ENCODE data around the gene ASTN2.

ASTN2 gene

DNA sequence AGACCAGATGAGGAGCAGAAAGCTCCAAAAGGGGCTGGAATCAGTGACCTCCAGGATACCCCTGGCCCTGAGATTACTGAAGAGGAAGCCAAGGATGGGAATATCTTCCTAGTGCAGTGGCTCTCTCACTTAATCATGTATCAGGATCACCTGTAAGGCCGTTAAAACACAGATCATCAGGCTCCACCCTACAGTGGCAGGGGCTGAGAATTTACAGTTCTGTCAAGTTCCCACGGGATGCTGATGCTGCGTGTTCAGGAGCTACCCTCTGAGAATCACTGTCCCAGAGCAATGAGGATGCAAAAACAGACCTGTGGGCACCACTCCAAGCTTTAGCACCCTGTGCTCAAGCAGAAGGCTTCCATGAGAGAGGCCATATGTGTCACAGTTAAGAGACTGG lies 291.9 kb downstream of the ASTN2 start:
- no peak for DNase-seq (ENCODE audit: low read depth in 2 of 3, low spot score in 2 of 3)

DNA sequence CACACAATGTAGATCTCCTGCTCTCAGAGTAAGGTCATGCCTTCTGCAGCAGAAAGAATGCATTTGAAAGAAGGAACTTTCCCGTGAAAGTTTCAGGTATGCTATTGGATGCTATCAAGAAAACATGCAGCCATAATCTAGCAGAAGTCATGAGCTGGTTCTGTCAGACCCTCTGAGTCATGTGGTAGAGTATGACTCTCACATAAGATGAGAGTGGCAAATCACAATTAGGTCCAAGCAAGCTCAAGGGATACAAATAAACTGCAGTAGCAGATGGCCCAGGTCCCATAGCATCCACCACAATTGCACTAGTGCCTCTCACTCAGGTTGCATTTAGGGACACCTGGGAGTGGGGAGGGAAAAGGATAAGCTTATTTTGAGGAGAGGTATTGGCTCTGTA lies 292.8 kb downstream of the ASTN2 start:
- DNase-seq (ENCODE audit: low read depth in 2 of 3, low spot score in 2 of 3) = no peak

DNA sequence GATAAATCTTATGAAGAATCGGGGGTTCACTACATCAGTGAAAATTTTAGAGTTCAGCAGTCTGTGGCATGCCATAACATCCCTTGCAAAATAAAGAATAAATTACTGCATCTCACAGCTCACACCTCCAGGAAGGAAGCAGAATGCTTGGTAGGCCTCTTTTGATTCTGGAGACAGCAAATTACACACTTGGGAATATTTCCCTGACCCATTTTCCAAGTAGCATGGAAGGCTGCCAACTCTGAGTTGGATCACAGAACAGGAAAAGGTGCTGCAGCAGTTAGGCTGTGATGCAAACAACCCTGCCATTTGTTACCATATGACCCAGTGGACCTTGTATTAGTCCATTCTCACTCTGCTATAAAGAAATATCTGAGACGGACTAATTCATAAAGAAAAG lies 293.5 kb downstream of the ASTN2 start:
- DNase-seq (ENCODE audit: low read depth in 2 of 3, low spot score in 2 of 3) = no peak

DNA sequence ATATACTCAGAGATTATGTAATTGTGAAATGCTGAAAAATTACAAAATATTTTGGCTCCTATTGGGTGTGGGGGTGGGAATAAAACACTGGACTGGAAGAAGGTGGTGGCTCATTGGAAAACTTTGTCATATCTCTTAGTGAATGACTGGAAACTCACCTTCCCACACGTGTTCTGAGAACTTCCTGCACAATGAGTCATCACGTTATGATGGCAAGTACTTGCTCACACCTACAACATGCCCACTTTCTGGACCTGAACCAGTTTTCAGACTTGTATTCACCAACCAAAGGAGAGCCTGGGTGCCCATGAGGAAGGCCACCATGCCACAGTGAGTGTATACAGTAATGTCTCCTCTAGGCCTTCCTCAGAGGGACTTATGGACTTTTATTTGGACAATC lies 294.8 kb downstream of the ASTN2 start:
- DNase-seq (ENCODE audit: low read depth in 2 of 3, low spot score in 2 of 3) = no peak

DNA sequence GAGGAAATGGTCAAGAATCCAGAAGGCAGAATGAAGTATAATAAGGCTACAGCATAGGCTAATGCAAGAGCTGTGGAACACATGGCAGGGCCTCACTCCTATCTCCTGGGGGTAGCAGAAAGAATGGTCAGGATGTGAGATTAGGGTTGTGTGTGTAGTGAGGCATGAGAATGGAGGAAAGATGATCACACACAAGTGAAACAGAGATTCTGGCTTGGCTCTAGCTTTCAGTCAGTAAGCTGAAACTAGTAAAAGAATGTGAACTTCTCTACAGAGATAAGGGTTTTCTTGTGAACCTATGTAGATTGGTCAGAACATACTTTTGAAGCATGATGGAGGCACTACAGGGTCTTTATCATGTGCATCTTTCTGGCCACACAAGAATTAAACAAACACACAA lies 298.8 kb downstream of the ASTN2 start:
- no peak for DNase-seq (ENCODE audit: low read depth in 2 of 3, low spot score in 2 of 3)

DNA sequence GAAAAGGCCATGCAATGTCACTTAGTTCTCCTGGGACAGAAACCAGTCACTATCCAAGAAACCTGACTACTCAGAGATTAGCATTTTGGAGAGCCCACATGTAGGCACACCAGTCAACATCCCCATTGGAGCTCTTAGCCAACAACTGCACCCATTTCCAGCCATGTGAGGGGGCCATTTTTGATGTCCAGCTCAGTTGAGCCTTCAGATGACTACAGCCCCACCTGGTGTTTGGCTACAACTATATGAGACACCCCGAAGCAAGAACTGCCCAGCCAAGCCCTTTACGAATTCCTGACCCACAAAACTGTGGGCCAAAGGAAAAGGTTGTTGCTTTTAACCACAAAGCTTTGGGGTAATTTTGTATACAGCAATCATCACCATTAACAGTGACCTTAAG lies 300.1 kb downstream of the ASTN2 start:
- no peak for DNase-seq (ENCODE audit: low read depth in 2 of 3, low spot score in 2 of 3)

DNA sequence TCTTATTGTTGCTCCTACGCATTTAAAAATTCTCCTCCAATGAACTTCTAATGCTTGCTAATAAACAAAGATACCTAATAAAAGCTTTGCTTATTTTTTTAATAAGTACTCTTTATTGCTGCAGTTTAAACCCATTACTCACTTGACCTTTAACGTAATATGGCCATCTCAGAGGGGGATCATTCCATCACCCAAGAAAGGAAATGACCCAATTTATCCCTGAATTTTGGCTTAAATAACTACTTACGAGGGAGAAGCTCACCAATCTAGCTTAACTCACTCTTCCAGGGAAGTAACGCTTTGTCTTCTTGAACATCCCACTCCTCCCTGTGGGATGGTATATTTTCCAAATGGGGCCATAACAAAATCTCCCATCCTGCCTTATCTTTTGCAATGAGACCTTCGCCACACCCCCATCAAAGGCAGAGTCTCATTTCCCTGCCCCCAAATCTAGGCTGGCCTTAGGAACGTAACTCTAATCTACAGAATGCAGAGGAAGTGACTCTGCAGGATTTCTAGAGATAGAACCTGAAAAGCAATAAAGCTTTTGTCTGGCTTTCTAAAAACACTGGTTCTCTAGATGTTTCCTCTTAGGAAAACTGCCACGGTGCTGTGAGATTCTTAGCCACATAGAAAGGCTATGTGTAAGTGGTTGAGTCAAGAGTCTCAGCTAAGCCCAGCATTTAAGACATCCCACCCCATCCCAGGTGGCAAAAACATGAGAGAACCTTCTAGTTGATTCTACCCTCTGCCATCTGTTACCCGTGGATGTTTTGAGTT lies 310.0 kb downstream of the ASTN2 start:
- DNase-seq (ENCODE audit: low read depth in 2 of 3, low spot score in 2 of 3) = no peak

DNA sequence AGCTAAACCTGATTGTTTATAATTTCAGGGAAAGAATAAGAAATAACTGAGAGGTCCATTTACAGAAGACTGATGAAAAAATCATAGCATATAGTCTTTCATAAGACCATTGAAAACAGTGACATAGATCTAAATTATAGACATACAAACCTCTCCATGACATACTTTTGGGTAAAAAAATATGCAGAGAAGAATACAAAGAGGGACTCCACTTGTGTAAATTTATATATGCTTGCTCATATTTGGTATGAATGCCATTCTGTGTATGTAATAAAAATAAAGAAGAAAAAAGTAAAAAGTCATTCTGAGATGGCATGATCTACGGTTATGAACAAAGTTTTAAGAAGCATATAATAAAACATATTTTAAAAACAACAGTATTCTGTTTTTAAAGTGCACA lies 310.7 kb downstream of the ASTN2 start:
- DNase-seq (ENCODE audit: low read depth in 2 of 3, low spot score in 2 of 3) = no peak

DNA sequence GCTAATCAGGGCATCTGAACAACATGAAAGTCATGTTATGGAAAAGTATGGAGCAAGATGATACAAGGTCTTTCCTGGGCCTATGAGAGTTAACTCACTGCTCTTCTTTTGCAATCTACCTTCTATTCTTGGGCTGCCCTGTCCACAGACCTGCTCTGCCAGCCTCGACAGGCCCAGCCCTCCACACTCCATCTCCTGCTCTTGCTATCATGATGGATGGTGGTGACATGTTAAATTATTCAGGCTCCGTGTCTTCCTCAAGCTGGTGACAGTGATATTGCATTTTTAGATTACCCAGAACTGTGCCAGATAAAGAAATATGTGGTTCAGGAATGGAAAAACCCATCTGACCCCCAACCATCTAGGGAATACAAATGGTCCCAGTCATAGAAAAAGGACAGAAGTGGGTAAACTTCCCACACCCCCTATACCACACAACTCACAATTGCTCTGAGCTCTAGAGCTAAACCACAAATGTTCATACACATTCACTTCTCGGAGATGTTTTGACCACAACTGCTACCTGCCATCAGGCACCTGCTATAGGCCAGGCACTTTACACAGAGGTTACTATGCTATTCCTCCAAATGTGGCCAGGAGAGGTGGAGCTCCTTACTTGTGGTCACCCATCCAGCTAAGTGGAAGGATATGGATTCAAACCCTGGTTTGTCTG lies 311.3 kb downstream of the ASTN2 start:
- no peak for DNase-seq (ENCODE audit: low read depth in 2 of 3, low spot score in 2 of 3)

DNA sequence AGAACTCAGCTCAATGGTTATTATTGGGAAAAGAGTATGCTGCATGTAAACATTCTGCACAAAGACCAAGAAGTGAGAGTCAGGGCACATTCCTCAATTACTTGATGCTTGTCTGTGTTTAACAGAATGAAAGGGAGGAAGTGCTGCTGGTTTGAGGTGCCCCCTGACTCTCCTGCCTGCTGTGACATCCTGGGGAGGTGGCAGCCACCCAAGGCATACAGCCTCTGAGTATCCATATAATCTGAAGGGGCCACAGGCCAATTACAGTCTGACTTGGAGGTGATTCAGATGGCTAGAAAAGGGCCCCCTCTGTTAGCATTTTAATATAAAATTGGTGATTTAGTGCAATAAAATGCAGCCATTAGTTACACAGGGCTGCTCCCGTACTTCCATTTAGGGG lies 313.8 kb downstream of the ASTN2 start:
- DNase-seq (ENCODE audit: low read depth in 2 of 3, low spot score in 2 of 3) = no peak

DNA sequence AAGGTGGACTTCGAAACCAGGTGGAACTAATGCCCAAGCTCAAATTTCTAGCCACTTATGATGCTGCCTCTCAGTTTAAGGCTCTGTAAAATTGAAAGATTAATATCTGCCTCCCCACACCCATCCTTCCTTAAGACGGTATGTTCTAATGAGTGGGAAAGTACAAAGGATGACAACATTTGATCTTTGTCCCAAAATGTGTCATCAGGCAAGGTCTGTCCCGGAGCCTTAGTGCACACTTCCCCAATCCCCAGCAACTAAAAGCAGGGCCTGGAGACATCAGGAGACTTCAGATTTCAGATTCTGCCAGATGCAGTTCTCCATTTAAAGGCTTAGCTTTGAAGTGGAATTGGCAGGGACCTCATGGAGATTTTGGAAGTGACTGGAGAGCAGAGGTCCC lies 316.5 kb downstream of the ASTN2 start:
- no peak for DNase-seq (ENCODE audit: low read depth in 2 of 3, low spot score in 2 of 3)

DNA sequence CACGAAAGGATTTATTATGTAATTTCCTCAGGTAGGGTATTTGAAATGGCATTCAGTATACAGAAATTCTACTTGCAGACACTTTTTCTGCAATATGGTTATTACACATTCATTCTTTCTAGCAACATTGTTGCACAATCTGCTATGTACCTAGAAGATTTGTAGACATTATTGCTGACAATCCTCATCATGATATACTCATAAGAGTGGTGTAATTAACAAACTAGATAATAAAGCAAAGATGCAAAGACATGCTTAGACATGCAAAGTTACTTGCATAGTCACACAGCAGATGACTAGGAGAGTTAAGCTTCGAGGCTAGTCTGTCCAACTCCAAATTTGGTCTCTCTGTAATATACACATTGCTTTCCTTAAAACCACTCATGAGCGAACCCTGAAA lies 317.1 kb downstream of the ASTN2 start:
- DNase-seq (ENCODE audit: low read depth in 2 of 3, low spot score in 2 of 3) = no peak

DNA sequence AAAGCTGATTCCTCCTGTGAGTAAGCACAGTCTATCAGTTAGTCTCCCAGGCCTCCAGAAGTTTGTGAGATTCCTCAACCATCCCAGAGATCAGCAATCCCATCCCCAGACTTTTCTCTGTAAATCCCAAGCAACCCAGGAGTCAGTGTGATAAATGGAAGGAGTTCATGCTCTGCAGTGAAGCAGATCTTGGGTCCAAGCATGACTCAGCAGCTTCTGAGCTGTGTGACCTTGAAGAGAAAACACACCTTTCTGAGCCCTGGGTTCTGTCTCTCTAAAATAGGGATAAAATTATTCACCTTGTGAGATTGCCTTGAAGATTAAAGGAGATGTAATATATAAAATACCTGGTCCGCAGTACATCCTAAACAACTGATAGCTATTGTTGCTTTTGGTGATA lies 318.7 kb downstream of the ASTN2 start:
- no peak for DNase-seq (ENCODE audit: low read depth in 2 of 3, low spot score in 2 of 3)

DNA sequence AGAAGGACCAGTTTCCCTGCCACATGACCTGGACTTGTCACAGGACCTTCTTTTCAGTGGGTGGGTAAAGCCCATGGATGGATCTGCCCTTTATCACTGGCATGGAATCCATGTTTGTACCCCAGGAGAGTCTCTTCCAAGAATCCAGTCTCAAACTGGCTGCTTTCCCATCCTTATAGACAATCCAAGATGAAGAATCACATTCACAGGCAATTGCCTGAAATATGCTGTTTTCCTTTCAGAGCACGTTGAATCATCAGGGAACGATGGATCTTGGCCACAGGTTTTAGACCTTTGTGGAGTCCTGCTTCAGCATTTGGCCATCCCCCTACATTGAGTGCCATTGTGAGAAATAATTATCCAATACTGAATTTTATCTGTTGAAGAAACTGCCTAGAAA lies 319.8 kb downstream of the ASTN2 start:
- no peak for DNase-seq (ENCODE audit: low read depth in 2 of 3, low spot score in 2 of 3)

DNA sequence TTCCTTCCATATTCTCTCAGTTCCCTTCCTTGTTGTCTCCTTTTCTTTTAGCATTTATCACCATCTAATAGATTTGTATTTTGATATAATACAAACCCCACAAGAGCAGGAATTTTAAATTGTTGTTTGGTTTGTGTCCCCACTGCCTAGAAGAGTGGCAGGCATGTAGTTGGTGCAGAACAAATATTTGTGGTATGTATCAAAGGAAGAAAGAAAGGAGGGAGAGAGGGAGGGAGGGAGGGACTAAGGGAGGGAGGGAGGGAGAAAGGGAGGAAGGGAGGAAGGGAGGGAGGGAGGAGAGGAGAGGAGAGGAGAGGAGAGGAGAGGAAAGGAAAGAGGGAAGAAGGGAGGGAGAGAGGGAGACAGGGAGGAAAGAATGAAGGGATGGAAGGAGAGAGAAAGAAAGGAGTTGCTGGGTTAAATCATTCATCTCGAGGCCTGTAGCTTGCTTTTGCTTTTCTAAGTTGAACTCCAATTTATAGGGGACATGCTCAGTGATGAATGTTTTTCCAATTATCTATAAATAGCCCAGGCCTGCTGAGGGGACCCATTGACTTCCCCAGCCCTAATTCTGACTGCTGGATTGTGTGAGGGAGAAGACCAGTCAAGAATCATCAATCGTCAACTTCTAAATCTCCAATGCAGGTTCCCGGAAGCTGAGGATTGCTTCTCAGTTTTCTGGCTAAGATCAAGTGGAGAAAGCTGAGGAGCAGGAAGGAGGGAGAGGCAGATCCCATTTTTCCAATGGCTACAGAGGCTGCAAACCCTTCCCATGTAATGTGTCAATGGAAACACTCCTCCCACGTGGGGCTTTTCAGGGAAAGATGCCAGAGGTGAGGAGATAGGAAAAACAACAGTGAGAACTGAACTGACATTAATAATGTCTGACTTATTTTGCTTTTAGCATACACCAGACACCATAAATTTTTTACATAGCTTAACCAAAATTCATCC lies 320.7 kb downstream of the ASTN2 start:
- no peak for DNase-seq (ENCODE audit: low read depth in 2 of 3, low spot score in 2 of 3)

DNA sequence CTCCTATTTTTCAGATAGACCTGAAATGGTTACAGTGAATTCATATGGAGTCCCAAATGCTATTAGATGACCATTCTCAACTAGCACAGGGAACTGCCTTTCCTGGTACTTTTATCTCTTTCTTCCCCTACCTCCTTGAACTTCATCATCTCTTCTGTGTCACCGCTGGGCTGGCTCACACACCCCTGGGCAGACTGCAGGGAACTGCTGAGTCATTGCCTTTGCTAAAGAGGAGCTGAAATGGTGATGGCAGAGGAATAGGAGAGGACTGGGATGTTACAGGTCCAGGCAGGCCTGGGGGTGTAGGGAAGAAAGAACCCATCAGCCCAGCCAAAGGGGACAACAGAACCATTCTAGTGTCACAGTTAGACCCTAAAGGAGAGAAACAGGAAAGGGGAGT lies 322.3 kb downstream of the ASTN2 start:
- DNase-seq (ENCODE audit: low read depth in 2 of 3, low spot score in 2 of 3) = no peak

DNA sequence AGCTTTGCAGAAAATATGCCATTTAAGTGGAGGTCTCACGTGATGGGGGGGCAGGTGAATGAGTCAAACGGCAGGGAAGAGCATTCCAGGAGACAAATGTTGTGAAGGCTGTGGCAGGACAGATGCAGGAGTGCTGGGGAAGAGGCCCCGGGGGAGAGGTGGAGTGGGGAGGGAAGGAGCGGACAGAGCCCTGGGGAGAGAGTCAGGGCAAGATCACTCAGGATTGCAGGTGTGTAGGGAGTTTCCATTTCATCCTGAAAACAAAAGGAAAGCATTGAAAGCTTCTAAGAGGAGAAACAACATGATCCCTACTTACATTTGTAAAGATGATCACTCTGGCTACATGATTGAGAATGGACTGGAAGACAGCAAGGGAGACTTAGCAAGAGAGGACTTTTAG lies 323.3 kb downstream of the ASTN2 start:
- no peak for DNase-seq (ENCODE audit: low read depth in 2 of 3, low spot score in 2 of 3)

DNA sequence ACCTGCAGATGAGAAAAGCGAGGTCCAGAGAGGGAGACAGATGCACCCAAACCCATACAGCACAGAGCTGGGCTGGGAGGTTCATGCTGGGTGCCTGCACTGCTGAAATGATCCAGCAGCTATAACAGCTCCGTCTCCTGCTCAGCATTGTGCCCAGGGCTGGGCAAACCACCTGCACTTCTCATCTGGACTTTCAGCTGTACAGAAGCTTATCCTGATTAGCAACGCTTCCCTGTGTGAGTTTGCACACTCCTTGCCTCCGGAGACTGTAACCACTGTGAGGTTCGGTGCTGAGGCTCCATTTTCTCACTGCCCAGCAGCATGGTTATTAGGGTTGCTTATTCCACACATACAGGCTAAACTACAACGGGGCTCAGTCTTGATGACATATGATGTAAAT lies 326.1 kb downstream of the ASTN2 start:
- DNase-seq (ENCODE audit: low read depth in 2 of 3, low spot score in 2 of 3) = no peak

DNA sequence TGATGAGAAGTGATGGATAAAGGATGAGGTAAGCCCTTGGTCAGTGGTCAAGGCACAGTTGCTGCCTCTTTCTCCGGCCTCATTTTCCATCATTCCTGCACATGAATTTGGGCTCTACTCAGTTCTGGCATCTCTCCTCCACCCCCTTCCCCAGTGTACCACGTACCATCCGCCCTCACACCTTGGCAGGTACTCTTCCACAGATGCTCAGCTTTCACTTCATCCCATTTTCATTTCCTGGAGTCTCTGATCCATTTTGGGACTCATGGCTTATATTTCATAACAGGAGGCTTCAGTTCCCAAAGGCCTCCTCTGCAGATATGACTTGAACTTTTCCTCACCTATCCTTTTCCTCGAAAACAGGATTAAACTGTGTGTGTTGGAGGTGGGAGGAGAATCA lies 326.7 kb downstream of the ASTN2 start:
- DNase-seq (ENCODE audit: low read depth in 2 of 3, low spot score in 2 of 3) = no peak

DNA sequence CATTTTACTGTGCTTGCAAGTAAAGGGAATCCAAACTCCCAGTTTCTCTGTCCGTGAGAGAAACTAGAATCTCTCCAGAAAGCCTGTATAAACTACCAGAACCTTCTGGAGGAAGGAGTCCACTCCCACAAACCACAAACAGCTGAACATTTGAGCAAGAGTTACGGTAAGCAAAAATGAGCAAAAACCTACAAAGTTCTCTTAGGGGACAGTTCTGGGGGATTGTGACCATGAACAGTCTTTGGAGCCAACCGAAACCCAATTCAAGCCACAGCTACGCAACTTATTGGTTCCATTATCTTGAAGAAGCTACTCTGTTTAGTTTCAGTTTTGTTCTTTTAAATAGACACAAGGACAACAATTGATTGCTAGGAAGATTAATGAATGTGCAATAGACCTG lies 330.6 kb downstream of the ASTN2 start:
- no peak for DNase-seq (ENCODE audit: low read depth in 2 of 3, low spot score in 2 of 3)

DNA sequence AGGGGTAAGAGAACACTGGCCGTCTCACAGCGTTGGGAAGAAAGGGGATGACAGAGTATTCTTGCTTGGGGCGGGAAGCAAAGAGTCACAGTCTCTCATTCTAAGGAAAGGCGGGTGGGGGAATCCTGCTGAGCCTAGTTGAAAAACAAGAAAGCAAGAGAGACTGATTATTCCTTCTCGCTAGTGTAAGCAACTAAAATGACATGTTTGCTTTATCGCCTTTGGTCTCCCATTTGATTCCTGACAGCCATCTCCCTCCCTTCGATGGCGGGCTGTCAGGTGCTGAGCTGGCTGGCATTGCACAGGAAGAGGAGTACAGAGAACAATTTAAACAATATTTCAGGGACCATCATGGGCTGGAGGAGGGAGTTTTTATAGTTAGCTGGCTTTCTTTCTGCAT lies 331.3 kb downstream of the ASTN2 start:
- DNase-seq (ENCODE audit: low read depth in 2 of 3, low spot score in 2 of 3) = no peak
